ENCODE data around the gene PNRC1.
A peak's percentile ranks its signal among the peaks of the same experiment; 100 is the strongest.

The PNRC1 gene

DNA sequence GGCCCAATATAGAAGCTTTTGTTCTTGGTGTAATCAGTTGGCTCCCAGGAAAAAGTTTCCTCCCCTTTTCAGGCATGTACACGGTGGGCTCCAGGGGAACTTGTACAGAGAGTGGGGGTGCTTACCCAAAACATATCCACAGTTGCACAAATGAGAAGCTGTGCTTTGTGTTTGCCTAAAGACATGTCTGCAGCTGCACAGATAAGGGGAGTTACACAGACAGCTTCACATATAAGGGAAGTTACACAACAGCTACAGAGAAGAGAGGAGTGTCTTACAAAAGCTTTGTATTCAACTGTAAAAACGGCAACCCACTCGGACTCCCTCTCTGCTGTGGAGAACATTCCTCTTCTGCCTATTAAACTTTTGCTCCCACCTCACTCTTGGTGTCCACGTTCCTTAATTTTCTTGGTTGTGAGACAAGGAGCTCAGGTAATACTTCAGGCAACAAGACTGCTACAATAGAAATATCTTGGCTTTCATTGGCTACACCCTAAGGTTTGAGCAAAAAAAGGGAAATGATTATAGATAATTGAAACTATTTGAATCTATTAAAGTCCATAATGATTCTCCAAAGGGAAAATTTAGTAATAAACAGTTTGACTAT lies 7.4 kb upstream of the PNRC1 start:
- no peak overlapping the region for H3K4me3 Mint-ChIP-seq
- DNase-seq (ENCODE audit: low spot score in 2 of 2) = no peak
- ATAC-seq = no peak
- peaks cover 6% of the 10 kb centered on the region for H3K4me1 Mint-ChIP-seq
- H3K9me3 Mint-ChIP-seq = no peaks in the 10 kb centered on the region
- H3K36me3 Mint-ChIP-seq = no peaks in the 10 kb centered on the region
- no peak overlapping the region for H3K27ac Mint-ChIP-seq

DNA sequence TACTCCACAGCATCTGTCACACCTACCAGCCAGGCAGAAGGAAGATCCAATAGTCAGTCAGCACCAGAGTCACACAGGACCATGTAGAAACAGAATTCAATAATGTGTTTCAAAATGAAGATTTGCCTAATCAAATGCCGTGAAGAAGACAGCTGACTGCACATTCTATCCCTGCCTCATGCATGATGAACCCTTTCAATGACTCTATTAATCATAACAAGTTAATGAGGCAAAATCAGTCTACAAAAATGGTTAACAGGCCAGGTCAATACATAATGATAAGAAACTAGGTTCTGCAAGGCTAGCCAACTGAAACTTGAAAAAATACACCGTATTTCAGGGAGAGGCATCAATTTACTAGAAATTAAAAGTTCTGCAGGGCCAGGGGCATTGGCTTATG lies 6.7 kb upstream of the PNRC1 start:
- H3K27ac Mint-ChIP-seq = no peak overlapping the region
- peaks cover 6% of the 10 kb centered on the region for H3K4me1 Mint-ChIP-seq
- H3K36me3 Mint-ChIP-seq = no peaks in the 10 kb centered on the region
- DNase-seq (ENCODE audit: low spot score in 2 of 2) (no peak), ATAC-seq (no peak)
- H3K4me3 Mint-ChIP-seq = no peak overlapping the region
- H3K9me3 Mint-ChIP-seq = no peaks in the 10 kb centered on the region

DNA sequence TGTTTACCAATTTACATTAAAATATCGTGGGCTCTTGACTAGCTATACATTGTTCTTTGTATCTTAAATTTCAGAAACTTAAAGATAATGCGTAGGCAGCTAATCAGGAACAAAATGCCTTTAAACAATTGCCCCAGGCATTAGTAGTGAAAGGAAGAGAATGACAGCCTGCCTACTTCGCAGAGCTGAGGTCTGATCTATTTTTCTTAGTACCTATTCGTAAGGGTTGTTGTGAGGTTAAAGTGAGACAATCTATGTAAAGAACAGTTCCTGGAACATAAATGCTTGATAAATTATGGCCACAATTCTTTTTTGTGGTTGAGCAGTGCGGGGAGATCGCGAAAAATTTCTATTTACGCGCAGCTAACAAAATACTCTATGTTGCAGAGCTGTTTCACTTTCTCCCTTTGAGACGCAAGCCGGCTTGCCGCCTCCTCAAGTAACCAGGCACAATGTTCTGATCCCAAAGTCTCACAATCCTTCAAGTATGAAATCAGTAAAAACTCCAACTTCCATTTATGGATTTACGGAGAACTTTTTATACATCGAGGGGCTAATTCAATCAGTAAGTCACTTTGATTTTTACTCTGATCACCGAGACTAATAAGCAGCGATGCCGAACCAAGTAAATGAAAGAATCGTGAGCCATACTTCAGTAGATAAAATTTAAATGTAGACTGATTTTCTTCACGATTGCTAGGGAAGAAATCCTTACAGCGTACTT lies 878 bp upstream of the PNRC1 start:
- peak overlapping the region; percentile 98 for H3K27ac Mint-ChIP-seq

DNA sequence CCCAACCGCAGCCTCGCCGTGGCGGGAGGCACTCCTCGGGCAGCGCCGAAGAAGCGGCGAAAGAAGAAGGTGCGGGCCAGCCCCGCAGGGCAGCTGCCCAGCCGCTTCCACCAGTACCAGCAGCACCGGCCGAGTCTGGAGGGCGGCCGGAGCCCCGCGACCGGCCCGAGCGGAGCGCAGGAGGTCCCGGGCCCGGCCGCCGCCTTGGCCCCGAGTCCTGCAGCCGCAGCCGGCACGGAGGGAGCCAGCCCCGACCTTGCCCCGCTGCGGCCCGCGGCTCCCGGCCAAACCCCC lies 525 bp downstream of the PNRC1 start:
- peak overlapping the region; percentile 88 for H3K4me3 Mint-ChIP-seq
- H3K27ac Mint-ChIP-seq = peak overlapping the region; percentile 98
- DNase-seq (ENCODE audit: low spot score in 2 of 2) (no peak), ATAC-seq (peak; percentile 51)
- no peaks in the 10 kb centered on the region for H3K9me3 Mint-ChIP-seq
- H3K36me3 Mint-ChIP-seq = peaks cover 64% of the 10 kb centered on the region
- peaks cover 32% of the 10 kb centered on the region for H3K4me1 Mint-ChIP-seq

More for the DNA sequence above, 878 bp upstream of the PNRC1 start:
- Mint-ChIP-seq H3K4me3 (peak overlapping the region; percentile 88), H3K36me3 (peaks cover 50% of the 10 kb centered on the region), H3K9me3 (no peaks in the 10 kb centered on the region), H3K4me1 (peaks cover 21% of the 10 kb centered on the region)
- ATAC-seq = peak; percentile 14
- peak; percentile 17 to 73 for DNase-seq (ENCODE audit: low spot score in 2 of 2)

DNA sequence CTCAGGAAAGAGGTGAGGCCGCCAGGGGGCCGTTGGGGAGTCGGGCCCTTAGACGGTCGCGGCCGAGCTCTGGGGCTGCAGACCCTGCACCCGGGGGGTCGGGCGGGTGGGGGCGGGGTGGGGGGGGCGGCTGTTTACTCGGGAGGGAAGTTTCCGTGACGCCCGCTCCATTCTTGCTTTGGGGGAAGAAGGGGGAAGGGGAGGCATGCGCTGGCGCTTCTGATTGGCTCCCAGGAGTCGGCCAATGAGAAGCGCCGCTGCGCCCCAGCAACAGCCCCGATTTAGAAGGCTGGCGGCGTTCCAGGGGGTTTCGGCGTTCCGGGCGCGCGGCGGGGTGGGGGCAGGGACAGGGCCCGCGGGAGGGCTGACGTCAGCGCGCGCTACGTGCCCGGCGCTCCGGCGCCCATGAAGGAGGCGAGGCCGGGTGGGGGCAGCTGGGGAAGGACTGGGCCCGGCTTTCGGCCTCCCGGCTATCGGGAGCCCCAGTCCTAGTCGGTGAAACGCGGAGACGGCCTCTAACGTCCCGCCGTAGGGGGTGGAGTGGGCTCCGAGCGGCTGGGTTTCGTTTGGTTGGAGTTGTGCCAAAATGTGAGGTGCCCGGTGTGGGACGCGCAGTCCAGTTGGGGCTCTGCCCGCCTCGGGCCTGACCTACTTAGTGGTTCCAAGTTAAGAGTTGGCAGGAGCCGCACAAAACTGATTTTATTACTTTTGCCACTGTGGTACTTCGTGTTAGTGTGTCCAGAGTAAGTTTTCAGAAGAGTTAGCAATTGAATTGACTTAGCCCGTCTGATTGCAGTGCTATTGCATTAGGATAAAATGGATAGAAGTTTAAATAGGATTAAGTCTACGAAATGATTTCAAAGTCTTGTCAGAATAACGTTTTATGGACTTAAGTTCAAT lies 1.1 kb downstream of the PNRC1 start:
- Mint-ChIP-seq H3K36me3 (peaks cover 70% of the 10 kb centered on the region), H3K4me1 (peaks cover 35% of the 10 kb centered on the region), H3K4me3 (peak overlapping the region; percentile 88), H3K9me3 (no peaks in the 10 kb centered on the region), H3K27ac (peak overlapping the region; percentile 98)
- ATAC-seq = peak; percentile 76
- peak; percentile 96 to 99 for DNase-seq (ENCODE audit: low spot score in 2 of 2)

DNA sequence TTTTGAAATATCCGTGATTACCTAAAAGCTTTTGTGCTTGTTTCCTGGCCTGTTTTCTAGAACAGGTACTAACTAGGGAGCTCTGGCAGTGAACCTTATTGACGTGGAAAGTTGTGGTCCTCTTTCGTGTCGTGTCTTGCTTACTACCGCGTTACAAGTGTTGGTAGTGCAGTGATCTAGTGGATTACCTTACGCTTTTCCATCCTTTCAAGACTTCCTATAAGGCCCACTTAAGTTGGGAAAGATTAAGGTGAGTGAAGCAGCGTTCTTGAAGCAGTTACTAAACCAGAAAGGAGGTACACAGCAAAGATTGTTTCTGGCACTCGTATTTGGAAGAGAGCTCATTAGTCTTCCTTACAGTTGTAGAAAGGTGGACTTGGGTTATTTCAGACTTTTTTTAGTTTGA lies 1.9 kb downstream of the PNRC1 start:
- Mint-ChIP-seq H3K4me3 (peak overlapping the region; percentile 88), H3K36me3 (peaks cover 73% of the 10 kb centered on the region), H3K9me3 (no peaks in the 10 kb centered on the region), H3K4me1 (peaks cover 40% of the 10 kb centered on the region), H3K27ac (peak overlapping the region; percentile 98)
- DNase-seq (ENCODE audit: low spot score in 2 of 2) (no peak), ATAC-seq (no peak)

DNA sequence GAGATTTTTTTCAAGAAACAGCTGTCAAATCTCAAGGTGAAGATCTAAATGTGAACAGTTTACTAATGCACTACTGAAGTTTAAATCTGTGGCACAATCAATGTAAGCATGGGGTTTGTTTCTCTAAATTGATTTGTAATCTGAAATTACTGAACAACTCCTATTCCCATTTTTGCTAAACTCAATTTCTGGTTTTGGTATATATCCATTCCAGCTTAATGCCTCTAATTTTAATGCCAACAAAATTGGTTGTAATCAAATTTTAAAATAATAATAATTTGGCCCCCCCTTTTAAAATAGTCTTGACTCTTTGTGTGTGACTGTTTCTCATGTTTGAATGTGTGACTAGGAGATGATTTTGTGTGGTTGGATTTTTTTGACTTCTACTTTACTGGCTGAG lies 4.0 kb downstream of the PNRC1 start:
- no peak for ATAC-seq
- peaks cover 73% of the 10 kb centered on the region for H3K36me3 Mint-ChIP-seq
- H3K4me3 Mint-ChIP-seq = peak overlapping the region; percentile 88
- H3K9me3 Mint-ChIP-seq = no peaks in the 10 kb centered on the region
- H3K4me1 Mint-ChIP-seq = peaks cover 54% of the 10 kb centered on the region
- DNase-seq (ENCODE audit: low spot score in 2 of 2) = no peak
- peak overlapping the region; percentile 54 for H3K27ac Mint-ChIP-seq

DNA sequence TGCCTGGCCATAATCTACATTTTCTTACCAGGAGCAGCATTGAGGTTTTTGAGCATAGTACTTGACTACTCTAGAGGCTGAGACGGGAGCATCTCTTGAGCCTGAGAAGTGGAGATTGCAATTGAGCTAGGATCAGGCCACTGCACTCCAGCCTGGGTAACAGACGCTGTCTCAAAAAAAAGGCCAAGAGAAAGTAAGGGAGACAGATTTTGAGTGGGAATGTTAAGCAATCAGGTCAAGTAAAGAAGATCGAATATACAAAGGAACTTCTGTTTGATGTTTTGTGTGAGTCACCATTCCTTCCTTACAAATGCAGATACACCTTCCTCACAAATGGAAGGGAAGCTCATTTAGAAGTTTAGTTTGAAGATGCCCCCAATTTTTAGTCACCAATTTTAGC lies 4.4 kb downstream of the PNRC1 start:
- Mint-ChIP-seq H3K4me1 (peaks cover 54% of the 10 kb centered on the region), H3K27ac (peak overlapping the region; percentile 54), H3K9me3 (no peaks in the 10 kb centered on the region), H3K36me3 (peaks cover 70% of the 10 kb centered on the region), H3K4me3 (peak overlapping the region; percentile 88)
- DNase-seq (ENCODE audit: low spot score in 2 of 2) (no peak), ATAC-seq (no peak)

DNA sequence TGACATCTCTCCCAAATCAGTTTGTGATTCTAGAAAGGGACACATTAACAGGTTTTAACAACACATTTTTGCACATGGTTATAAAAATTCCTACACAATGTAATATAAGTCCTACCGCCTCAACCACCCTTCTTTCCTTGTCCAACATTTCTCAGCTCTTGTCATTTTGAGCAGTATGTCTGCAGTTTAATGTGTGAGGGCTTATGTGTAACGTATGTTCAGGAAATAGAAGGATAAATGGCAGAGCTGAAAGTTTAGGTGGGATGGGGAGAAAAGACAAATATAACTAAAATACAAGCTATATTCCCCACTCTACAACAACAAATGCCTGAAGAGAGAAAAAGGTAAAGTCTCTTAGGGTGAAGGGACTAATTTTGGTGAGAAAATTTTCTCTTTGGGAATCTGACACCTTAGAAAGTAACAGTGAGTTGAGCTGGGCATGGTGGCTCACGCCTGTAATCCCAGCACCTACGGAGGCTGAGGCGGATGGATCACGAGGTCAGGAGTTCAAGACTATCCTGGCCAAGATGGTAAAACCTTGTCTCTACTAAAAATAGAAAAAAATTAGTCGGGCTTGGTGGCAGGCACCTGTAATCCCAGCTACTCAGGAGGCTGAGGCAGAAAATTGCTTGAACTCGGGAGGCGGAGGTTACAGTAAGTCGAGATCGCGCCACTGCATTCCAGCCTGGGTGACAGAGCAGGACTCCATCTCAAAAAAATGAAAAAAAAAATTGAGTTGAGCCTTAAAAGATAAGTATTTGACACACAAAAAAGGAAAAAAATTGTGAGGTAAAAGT lies 5.1 kb downstream of the PNRC1 start:
- Mint-ChIP-seq H3K9me3 (no peaks in the 10 kb centered on the region), H3K27ac (no peak overlapping the region), H3K4me1 (peaks cover 57% of the 10 kb centered on the region), H3K4me3 (no peak overlapping the region), H3K36me3 (peaks cover 63% of the 10 kb centered on the region)
- ATAC-seq (no peak), DNase-seq (ENCODE audit: low spot score in 2 of 2) (no peak)

DNA sequence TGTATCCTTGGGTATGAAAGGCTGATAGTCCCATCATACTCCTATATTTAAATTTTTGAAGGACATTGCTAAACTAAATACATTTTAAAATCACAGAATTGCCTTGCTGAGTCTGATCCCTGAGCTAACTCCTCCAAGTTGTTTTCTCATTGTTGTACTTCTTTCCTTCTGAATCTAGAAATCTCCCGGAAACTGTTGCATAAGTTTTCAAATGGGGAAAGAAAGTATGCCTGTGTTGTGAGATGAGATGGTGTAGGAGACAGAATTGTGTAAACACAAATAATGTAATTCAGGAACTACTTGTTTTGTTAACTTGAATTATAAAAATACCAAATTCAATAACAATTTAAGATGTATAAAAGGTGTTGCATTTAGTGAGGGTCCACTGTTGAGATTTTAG lies 7.3 kb downstream of the PNRC1 start:
- no peak overlapping the region for H3K4me3 Mint-ChIP-seq
- DNase-seq (ENCODE audit: low spot score in 2 of 2) = no peak

DNA sequence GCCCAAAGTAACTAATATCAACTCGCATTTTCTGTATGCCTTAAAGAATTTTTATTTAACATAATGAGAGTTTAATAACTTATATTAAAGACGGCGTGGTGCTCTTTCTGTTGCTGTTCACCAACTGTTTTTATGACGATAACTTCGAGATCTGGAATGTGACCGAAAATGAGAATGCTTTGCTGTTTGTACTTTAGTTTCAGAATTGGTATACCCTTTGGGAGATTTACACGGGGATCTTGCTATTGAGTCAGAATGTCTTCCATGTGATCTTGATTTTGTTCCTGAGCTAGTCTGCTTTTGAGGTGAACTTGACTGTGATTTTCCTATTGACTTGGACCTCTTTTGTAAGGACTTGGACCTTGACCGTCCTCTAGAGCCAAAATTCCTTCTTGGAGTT lies 17.9 kb downstream of the PNRC1 start:
- Mint-ChIP-seq H3K27ac (no peak overlapping the region), H3K36me3 (no peaks in the 10 kb centered on the region), H3K4me3 (no peak overlapping the region), H3K9me3 (no peaks in the 10 kb centered on the region), H3K4me1 (peaks cover 7% of the 10 kb centered on the region)
- ATAC-seq (peak; percentile 88), DNase-seq (ENCODE audit: low spot score in 2 of 2) (no peak)

More for the DNA sequence above, 7.3 kb downstream of the PNRC1 start:
- ATAC-seq = no peak
- Mint-ChIP-seq H3K36me3 (peaks cover 41% of the 10 kb centered on the region), H3K27ac (peak overlapping the region; percentile 21), H3K4me1 (peaks cover 58% of the 10 kb centered on the region), H3K9me3 (no peaks in the 10 kb centered on the region)

DNA sequence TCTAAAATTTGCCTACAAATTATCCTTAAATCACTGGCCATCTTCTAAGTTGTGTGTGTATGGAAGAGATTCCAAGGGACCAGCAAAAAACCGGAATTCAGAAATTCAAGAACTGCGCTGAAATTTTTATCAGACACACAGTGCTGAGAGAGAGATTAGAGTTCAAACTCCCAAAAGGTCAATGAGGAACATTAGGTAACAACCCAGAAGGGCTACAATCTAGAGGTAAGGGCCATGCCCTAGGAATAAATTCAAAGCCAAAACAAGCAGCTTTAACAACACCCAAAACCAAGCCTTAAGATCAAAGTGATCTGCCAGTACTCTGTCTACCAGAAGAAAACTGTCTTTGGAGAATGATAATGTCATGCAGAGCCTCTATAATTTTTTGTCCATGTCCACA lies 19.6 kb downstream of the PNRC1 start:
- no peak overlapping the region for H3K27ac Mint-ChIP-seq
- H3K4me3 Mint-ChIP-seq = no peak overlapping the region
- DNase-seq (ENCODE audit: low spot score in 2 of 2) = no peak
- H3K9me3 Mint-ChIP-seq = no peaks in the 10 kb centered on the region
- H3K4me1 Mint-ChIP-seq = peaks cover 7% of the 10 kb centered on the region
- ATAC-seq = no peak
- no peaks in the 10 kb centered on the region for H3K36me3 Mint-ChIP-seq

DNA sequence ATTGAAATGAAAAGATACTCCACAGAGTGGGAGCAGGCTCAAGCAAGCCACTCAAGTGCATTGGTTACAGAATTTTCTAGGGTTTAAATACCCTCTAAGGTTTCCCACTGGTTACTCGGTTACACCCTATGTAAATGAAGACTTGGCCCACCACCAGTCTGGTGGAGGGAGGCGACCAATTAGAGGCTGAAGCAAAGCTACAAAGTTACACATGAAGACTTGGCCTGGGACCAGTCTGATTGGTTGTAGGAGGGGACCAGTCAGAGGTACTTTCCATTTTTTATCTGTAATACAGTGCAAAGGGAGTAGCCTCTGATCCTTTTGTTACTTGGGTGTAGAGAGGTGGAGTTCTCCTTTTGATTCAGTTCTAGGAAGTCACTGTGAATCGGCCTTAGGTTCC lies 29.7 kb downstream of the PNRC1 start:
- Mint-ChIP-seq H3K4me3 (no peak overlapping the region), H3K36me3 (no peaks in the 10 kb centered on the region), H3K9me3 (no peaks in the 10 kb centered on the region), H3K4me1 (no peaks in the 10 kb centered on the region), H3K27ac (no peak overlapping the region)
- ATAC-seq (no peak), DNase-seq (ENCODE audit: low spot score in 2 of 2) (no peak)

DNA sequence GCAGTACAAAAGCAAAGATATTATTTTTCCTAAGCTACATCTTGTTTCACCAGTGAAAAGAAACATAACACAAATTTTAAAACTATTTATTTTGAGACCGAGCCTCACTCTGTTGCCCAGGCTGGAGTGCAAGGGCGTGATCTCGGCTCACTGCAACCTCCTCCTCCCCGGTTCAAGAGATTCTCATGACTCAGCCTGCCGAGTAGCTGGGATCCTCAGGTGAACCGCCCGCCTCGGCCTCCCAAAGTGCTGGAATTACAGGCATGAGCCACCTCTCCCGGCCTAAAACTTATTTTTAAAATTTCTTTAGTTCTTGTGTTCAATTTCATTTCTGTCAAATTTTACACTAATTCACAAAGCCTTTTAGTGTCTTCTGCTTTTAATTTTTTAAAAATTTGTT lies 31.4 kb downstream of the PNRC1 start:
- DNase-seq (ENCODE audit: low spot score in 2 of 2) (no peak), ATAC-seq (no peak)
- no peaks in the 10 kb centered on the region for H3K9me3 Mint-ChIP-seq
- H3K36me3 Mint-ChIP-seq = no peaks in the 10 kb centered on the region
- no peak overlapping the region for H3K27ac Mint-ChIP-seq
- no peak overlapping the region for H3K4me3 Mint-ChIP-seq
- peaks cover 3% of the 10 kb centered on the region for H3K4me1 Mint-ChIP-seq

DNA sequence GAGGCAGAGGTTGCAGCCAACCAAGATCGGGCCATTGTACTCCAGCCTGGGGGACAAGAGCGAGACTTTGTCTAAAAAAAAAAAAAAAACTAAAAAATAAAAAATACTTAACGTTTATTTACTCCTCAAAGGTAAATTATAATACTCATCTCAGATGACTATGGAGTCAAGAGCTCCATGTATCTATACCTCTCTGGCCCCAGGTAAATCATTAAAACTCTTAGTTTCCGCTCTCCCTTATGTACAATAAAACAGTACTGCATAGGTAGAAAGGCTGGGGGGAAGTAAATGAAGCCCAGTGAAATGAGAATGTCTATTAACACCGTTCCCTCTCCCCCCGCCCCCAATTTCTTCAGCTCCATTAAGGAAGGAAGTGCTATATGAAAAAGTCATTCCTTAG lies 36.2 kb downstream of the PNRC1 start:
- Mint-ChIP-seq H3K27ac (no peak overlapping the region), H3K4me3 (peak overlapping the region; percentile 76), H3K4me1 (peaks cover 7% of the 10 kb centered on the region), H3K36me3 (no peaks in the 10 kb centered on the region), H3K9me3 (peaks cover 2% of the 10 kb centered on the region)
- no peak for ATAC-seq
- DNase-seq (ENCODE audit: low spot score in 2 of 2) = no peak
